Liver (tissue), 9 donors: Measurements from ENCODE around the gene OSBP2. TPM values are rescaled to one million over a fixed set of nuclear protein-coding genes. Genes with fewer than 3 reads are reported as not detected.

Source experiments
- DNase-seq: peaks from one replicate; pipeline ENCODE4 v3.0.0-alpha.2; 2017; ENCODE audit warnings: low spot score
- H3K27ac ChIP-seq, 2 donors: one replicate each; pipeline ENCODE4 v1.7.0; 2013; ENCODE audit warnings: inconsistent platforms in 2 of 2, low read length in 2 of 2, control low read depth in 1 of 2, low read depth in 1 of 2, mild to moderate bottlenecking in 1 of 2
- H3K27me3 ChIP-seq, 4 donors: one replicate each; pipeline versions ENCODE4 v1.6.1 to v1.7.0; 2013; ENCODE audit warnings: low read length in 3 of 4, inconsistent platforms in 1 of 4, mild to moderate bottlenecking in 1 of 4, moderate library complexity in 1 of 4; ENCODE audit not compliant: control insufficient read depth in 4 of 4, insufficient read depth in 4 of 4
- H3K36me3 ChIP-seq, 4 donors: one replicate each; pipeline versions ENCODE4 v1.6.1 to v1.7.0; 2013; ENCODE audit warnings: low read length in 3 of 4, mild to moderate bottlenecking in 3 of 4, low read depth in 1 of 4, moderate library complexity in 1 of 4; ENCODE audit not compliant: control insufficient read depth in 4 of 4, insufficient read depth in 3 of 4
- H3K4me1 ChIP-seq, 4 donors: one replicate each; pipeline versions ENCODE4 v1.6.1 to v1.7.0; 2013; ENCODE audit warnings: low read length in 3 of 4, mild to moderate bottlenecking in 3 of 4, moderate library complexity in 1 of 4; ENCODE audit not compliant: control insufficient read depth in 4 of 4, insufficient read depth in 4 of 4
- H3K4me3 ChIP-seq, 3 donors: one replicate each; pipeline versions ENCODE4 v1.6.1 to v1.7.0; 2013; ENCODE audit warnings: low read length in 3 of 3, control low read depth in 1 of 3, low read depth in 1 of 3, mild to moderate bottlenecking in 1 of 3
- H3K9ac ChIP-seq, 2 donors: one replicate each; pipeline ENCODE4 v1.7.0; 2013; ENCODE audit warnings: low read length in 2 of 2, mild to moderate bottlenecking in 2 of 2, moderate library complexity in 2 of 2, control low read depth in 1 of 2, low read depth in 1 of 2
- H3K9me3 ChIP-seq, 4 donors: one replicate each; pipeline versions ENCODE4 v1.6.1 to v1.7.0; 2013; ENCODE audit warnings: low read length in 3 of 4; ENCODE audit not compliant: control insufficient read depth in 4 of 4
- EGR1 ChIP-seq, 2 donors: IDR thresholded peaks; 2 replicates each; pipeline ENCODE4 v1.6.1; 2016 to 2018; ENCODE audit warnings: antibody characterized with exemption in 2 of 2, low read depth in 2 of 2
- FOXA1 ChIP-seq: IDR thresholded peaks from 2 replicates; pipeline ENCODE4 v1.6.1; 2016; ENCODE audit warnings: antibody characterized with exemption
- FOXA2 ChIP-seq: IDR thresholded peaks from 2 replicates; pipeline ENCODE4 v1.6.1; 2016; ENCODE audit warnings: antibody characterized with exemption
- HNF4A ChIP-seq, 2 donors: conservative IDR thresholded peaks; 2 replicates each; pipeline ENCODE4 v1.6.1; 2016; ENCODE audit warnings: antibody characterized with exemption in 2 of 2, mild to moderate bottlenecking in 2 of 2
- HNF4G ChIP-seq: IDR thresholded peaks from 2 replicates; pipeline ENCODE4 v1.6.1; 2016; ENCODE audit warnings: antibody characterized with exemption
- JUND ChIP-seq, 2 donors: IDR thresholded peaks; 2 replicates each; pipeline ENCODE4 v1.6.1; 2016; ENCODE audit warnings: antibody characterized with exemption in 2 of 2
- NR2F2 ChIP-seq: IDR thresholded peaks from 2 replicates; pipeline ENCODE4 v1.6.1; 2016; ENCODE audit warnings: antibody characterized with exemption
- RAD21 ChIP-seq, 2 donors: IDR thresholded peaks; 2 replicates each; pipeline ENCODE4 v1.6.1; 2016; ENCODE audit warnings: antibody characterized with exemption in 2 of 2, mild to moderate bottlenecking in 2 of 2
- RXRA ChIP-seq, 2 donors: IDR thresholded peaks; 2 replicates each; pipeline ENCODE4 v1.6.1; 2017 to 2018; ENCODE audit warnings: antibody characterized with exemption in 2 of 2, mild to moderate bottlenecking in 1 of 2
- SP1 ChIP-seq: IDR thresholded peaks from 2 replicates; pipeline ENCODE4 v1.6.1; 2018; ENCODE audit warnings: antibody characterized with exemption, mild to moderate bottlenecking
- TAF1 ChIP-seq: conservative IDR thresholded peaks from 2 replicates; pipeline ENCODE4 v1.6.1; 2016; ENCODE audit warnings: antibody characterized with exemption, mild to moderate bottlenecking
- YY1 ChIP-seq: IDR thresholded peaks from 2 replicates; pipeline ENCODE4 v1.6.1; 2016; ENCODE audit warnings: antibody characterized with exemption, mild to moderate bottlenecking
- WGBS: extraction: QIAGEN DNeasy Blood & Tissue Kit; methylation state at CpG from one replicate; pipeline ENCODE4 v1.1.7; 2013; 5-methylcytosine and 5-hydroxymethylcytosine counted together
- polyA plus RNA-seq, 2 donors: library from polyadenylated mRNA; stranded (reverse) in 1 of 2; unstranded in 1 of 2; fragments of 200-250 nt in 1 of 2; fragments of >200 nt in 1 of 2; fragmentation: Nextera tagmentation in 1 of 2; extraction: Ambion mirVana in 1 of 2; gene quantifications; one replicate each; pipeline versions ENCODE4 v1.2.1 to v1.2.3, GENCODE V29; 2013 to 2015
- total RNA-seq, 2 donors: library from RNA; depleted of rRNA; stranded (reverse); fragments of >200 nt; gene quantifications; one replicate each; pipeline ENCODE4 v1.2.3, GENCODE V29; 2014
- TF ChIP-seq, protein P1 (sequence below): IDR thresholded peaks from 2 replicates; pipeline ENCODE4 v1.6.1; 2016; ENCODE audit warnings: antibody characterized with exemption
- TF ChIP-seq, protein P2 (sequence below): IDR thresholded peaks from 2 replicates; pipeline ENCODE4 v1.6.1; 2016; ENCODE audit warnings: antibody characterized with exemption, mild to moderate bottlenecking
- TF ChIP-seq, protein P3 (sequence below): IDR thresholded peaks from 2 replicates; pipeline ENCODE4 v1.6.1; 2016; ENCODE audit warnings: antibody characterized with exemption
- TF ChIP-seq, protein P4 (sequence below): fragments of 150-350 bp; IDR thresholded peaks from 2 replicates; pipeline ENCODE4 v1.5.1; 2017; ENCODE audit warnings: improper control_type of control experiment, low read depth, low read length; ENCODE audit not compliant: missing input control
- donor health status: healthy.
- donor health status: healthy.
- donor health status: healthy.
- donor health status: healthy.
- donor health status: healthy.

OSBP2 gene
- total and polyA plus RNA-seq, 4 donors: 0.43 to 192 (median 0.86) TPM

DNA sequence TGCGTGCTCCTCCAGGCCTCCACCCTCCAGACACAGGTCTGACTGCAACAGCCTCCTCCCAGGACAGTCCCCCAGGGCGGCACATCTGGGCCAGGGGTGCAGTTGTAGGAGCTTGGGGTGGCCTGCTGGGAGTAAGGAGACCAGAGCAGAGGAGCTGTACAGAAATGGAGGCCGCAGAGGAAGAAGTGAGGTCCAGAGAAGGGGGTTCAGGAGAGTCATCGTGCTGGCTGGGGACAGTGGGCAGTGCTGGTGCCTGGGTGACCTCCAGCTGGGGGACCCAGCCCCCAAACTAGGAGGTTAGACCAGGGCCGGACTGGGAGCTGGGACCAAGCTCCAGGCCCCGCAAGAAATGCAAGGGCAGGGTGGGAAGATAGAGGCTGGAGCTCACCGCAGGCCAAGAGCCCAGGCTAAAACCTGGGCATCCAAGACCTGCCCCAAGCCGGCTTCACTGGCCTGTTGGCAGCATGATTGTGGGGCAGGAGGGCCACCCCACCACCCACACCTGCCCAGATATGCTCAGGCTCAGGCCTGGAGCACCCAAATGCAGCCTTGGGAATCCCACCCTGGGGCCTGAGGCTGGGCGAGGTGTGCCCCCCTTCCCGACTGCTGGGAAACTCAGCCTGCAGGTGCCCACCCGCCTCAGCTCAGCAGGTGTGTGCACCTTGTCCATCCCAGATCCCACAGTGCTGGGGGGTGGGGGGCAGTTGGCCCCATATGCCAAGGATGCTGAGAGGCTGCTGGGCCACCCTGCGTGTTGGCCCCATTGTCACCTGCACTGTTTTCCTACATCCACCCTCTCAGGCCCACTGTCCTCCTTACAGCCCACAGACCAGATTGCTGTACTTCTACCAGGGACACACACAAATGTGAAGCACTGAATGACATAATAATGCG, 177.0 kb downstream of the OSBP2 start:
- 89% methylated on average over 13 of the region's 13 CpGs for WGBS
- H3K27ac ChIP-seq: no peak overlapping the region
- no peaks in the 10 kb centered on the region for H3K36me3 ChIP-seq
- H3K4me1 ChIP-seq: no peaks in the 10 kb centered on the region
- DNase-seq: peak; percentile 33
- no peak overlapping the region for H3K9ac ChIP-seq
- no peaks in the 10 kb centered on the region for H3K9me3 ChIP-seq
- TF ChIP-seq, protein P1, sequence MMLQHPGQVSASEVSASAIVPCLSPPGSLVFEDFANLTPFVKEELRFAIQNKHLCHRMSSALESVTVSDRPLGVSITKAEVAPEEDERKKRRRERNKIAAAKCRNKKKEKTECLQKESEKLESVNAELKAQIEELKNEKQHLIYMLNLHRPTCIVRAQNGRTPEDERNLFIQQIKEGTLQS: no peak
- TF ChIP-seq HNF4G: no peak
- TF ChIP-seq SP1: no peak
- no peak for TF ChIP-seq YY1
- TF ChIP-seq, protein P2, sequence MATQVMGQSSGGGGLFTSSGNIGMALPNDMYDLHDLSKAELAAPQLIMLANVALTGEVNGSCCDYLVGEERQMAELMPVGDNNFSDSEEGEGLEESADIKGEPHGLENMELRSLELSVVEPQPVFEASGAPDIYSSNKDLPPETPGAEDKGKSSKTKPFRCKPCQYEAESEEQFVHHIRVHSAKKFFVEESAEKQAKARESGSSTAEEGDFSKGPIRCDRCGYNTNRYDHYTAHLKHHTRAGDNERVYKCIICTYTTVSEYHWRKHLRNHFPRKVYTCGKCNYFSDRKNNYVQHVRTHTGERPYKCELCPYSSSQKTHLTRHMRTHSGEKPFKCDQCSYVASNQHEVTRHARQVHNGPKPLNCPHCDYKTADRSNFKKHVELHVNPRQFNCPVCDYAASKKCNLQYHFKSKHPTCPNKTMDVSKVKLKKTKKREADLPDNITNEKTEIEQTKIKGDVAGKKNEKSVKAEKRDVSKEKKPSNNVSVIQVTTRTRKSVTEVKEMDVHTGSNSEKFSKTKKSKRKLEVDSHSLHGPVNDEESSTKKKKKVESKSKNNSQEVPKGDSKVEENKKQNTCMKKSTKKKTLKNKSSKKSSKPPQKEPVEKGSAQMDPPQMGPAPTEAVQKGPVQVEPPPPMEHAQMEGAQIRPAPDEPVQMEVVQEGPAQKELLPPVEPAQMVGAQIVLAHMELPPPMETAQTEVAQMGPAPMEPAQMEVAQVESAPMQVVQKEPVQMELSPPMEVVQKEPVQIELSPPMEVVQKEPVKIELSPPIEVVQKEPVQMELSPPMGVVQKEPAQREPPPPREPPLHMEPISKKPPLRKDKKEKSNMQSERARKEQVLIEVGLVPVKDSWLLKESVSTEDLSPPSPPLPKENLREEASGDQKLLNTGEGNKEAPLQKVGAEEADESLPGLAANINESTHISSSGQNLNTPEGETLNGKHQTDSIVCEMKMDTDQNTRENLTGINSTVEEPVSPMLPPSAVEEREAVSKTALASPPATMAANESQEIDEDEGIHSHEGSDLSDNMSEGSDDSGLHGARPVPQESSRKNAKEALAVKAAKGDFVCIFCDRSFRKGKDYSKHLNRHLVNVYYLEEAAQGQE: no peak
- TF ChIP-seq, protein P3, sequence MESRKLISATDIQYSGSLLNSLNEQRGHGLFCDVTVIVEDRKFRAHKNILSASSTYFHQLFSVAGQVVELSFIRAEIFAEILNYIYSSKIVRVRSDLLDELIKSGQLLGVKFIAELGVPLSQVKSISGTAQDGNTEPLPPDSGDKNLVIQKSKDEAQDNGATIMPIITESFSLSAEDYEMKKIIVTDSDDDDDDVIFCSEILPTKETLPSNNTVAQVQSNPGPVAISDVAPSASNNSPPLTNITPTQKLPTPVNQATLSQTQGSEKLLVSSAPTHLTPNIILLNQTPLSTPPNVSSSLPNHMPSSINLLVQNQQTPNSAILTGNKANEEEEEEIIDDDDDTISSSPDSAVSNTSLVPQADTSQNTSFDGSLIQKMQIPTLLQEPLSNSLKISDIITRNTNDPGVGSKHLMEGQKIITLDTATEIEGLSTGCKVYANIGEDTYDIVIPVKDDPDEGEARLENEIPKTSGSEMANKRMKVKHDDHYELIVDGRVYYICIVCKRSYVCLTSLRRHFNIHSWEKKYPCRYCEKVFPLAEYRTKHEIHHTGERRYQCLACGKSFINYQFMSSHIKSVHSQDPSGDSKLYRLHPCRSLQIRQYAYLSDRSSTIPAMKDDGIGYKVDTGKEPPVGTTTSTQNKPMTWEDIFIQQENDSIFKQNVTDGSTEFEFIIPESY: no peak
- no peak for TF ChIP-seq EGR1 (IDR thresholded peaks at IDR 0.05; ENCODE audit: low read depth in 2 of 2)
- TF ChIP-seq, protein P4, sequence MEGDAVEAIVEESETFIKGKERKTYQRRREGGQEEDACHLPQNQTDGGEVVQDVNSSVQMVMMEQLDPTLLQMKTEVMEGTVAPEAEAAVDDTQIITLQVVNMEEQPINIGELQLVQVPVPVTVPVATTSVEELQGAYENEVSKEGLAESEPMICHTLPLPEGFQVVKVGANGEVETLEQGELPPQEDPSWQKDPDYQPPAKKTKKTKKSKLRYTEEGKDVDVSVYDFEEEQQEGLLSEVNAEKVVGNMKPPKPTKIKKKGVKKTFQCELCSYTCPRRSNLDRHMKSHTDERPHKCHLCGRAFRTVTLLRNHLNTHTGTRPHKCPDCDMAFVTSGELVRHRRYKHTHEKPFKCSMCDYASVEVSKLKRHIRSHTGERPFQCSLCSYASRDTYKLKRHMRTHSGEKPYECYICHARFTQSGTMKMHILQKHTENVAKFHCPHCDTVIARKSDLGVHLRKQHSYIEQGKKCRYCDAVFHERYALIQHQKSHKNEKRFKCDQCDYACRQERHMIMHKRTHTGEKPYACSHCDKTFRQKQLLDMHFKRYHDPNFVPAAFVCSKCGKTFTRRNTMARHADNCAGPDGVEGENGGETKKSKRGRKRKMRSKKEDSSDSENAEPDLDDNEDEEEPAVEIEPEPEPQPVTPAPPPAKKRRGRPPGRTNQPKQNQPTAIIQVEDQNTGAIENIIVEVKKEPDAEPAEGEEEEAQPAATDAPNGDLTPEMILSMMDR: no peak
- TF ChIP-seq RAD21 (IDR thresholded peaks at IDR 0.05): no peak
- no peak for TF ChIP-seq NR2F2
- no peak for TF ChIP-seq FOXA1
- no peak for TF ChIP-seq RXRA (IDR thresholded peaks at IDR 0.05)
- no peak for TF ChIP-seq TAF1
- no peak for TF ChIP-seq HNF4A (conservative IDR thresholded peaks at IDR 0.05)
- no peak for TF ChIP-seq JUND (IDR thresholded peaks at IDR 0.05)
- no peak for TF ChIP-seq FOXA2
- no peaks in the 10 kb centered on the region for H3K27me3 ChIP-seq
- no peak overlapping the region for H3K4me3 ChIP-seq
